HG02938 (cell line): ENCODE data around the gene CLTCL1.

ENCODE experiments used
- ATAC-seq: cut with Tn5 transposase; IDR thresholded peaks from one replicate; pipeline ENCODE4 v1.9.1; 2021; ENCODE audit warnings: mild to moderate bottlenecking, moderate library complexity; ENCODE audit not compliant: unreplicated experiment

The CLTCL1 gene

GRCh38 chr22:19152942-19153883 is 138.3 kb downstream of the CLTCL1 start:
- ATAC-seq = no peak

DNA sequence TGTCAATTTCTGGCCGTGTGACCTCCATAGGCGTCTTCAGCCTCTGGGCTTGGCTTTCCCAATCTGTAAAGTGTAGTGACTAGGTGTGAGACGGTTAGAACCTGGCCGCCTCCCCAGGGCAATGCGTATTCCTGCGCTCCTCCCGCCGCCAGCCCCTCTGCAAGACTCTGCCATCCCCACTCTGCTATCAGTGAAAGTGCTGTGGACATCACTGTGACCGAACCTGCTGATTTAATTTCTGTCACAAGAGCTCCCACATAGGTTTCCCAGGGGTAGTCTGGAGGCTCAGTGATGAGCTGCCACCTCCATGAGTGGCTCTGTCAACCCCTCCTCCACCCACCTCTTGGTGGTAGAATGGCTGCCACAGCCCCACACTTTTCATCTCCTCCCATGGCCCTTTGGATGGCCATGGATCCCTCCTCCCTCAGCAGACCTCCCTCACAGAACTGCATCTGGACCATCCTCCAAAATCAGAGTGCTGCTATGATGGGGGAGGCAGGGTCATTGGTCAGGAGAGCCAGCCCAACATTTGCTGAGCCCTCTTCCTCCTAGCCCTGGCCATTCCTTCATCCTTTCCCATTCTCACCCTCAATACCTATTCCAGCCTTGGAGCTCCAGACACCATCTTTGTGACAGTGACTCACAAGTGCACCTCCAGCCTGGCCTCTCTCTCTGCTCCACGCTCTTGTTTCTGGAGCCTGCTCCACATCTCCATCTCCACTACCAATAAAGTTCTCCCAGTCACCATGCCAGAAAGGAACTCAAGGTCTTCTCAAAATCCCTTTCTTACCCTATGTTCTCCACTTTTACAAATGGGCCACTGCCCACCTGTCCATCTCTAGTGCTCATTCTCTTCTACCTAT is 140.0 kb downstream of the CLTCL1 start:
- ATAC-seq = no peak

GRCh38 chr22:19150482-19151328 is 140.8 kb downstream of the CLTCL1 start:
- ATAC-seq = no peak

- ATAC-seq = no peak
Observed at GRCh38 chr22:19149991-19150390, 141.5 kb downstream of the CLTCL1 start, which contains the start of gene GSC2. GSC2 (minus strand) TSS chr22:19150292; CDS start chr22:19150283, 9 bp downstream.

GRCh38 chr22:19149047-19149883 is 142.3 kb downstream of the CLTCL1 start:
- ATAC-seq = no peak

DNA sequence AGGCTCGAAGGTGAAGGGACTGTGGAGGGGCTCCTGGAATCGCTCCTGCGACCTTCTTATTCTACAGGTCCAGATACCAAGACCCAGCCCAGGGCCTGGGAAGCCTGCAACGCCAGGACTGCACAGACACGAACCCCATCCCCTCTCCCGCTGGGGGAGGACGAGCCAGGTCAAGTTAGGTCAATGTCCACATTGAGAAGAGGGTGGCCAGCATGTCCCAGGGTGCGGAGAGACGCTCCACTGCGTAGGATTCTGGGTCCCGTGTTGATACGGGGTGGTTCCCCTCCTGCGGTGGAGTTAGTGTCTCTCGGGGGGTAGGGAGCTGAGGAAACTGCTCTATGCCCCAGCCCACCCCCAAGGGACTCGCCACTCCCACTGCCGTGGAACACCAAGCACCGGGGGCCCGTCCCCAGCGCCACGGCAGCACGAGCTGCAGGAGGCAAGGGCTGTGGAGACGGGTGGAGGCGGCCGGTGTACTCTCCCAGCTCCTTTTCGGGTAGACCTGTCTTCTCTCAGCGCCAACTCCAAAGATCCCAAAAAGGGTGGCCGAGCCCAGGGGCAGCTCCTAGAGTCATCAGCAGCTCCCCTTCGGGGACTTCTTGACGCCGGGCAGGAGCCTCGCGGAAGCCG is 143.0 kb downstream of the CLTCL1 start:
- no peak for ATAC-seq

- ATAC-seq = no peak
Observed at GRCh38 chr22:19147195-19147780, 144.2 kb downstream of the CLTCL1 start.

- no peak for ATAC-seq
Observed at GRCh38 chr22:19146215-19146968, 145.1 kb downstream of the CLTCL1 start.

DNA sequence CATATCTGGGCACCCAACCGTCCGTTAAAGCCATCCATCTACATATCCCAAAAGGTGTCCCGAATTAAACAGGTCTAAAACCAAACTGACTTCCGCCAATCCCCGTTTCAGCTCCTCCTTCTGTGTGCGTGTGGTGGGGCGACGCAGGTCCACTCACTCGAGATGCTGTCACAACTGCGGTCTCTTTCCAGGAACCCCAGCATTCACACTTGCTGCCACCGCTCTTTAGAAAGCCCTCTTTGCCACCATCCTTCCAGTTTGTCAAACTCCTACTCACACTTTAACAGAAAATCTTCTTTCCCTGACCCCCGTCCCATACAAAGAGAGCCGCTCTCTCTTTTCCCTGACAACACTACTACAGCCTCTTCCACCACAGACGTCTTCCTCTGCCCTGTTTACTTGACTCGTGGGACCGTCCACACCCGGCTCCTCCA is 147.5 kb downstream of the CLTCL1 start:
- ATAC-seq = peak; percentile 5

DNA sequence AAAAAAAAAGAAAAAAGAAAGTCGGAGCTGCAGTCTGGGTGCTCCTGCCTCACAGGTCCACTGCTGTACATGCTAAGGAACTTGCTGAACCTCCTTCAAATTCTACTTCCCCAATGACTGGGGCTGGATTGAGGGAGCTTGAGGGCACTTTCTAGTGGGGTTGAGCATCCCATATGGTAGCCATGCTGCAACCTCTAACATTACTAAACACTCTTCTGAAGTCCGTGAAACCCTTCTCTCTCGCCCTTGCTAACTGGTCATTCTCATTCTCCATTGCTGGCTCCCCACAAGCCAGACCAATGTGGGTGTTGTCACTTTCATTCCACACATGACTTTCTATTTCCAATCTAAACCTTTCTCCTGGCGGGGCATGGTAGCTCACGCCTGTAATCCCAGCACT is 148.3 kb downstream of the CLTCL1 start:
- no peak for ATAC-seq

GRCh38 chr22:19142394-19142793 is 149.1 kb downstream of the CLTCL1 start:
- no peak for ATAC-seq

GRCh38 chr22:19139974-19140373 is 151.5 kb downstream of the CLTCL1 start:
- no peak for ATAC-seq

DNA sequence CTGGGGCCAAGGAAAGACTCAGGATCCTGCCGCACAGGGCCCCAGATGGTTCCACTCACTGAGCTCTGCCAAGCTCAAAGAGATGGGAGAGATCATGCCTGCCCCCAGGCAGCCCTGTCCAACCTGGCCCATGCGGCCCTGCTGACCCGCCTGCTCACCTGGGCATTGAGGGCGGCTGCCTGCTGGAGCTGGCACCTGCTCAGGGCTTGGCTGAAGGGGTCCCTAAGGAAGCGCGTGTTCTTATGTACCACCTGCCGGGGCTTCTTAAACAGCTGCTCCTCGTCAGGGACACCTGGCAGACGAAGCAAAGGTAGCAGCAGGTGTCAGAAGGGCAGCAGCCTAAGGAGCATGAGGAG is 152.5 kb downstream of the CLTCL1 start:
- no peak for ATAC-seq

GRCh38 chr22:19138217-19139000 is 153.1 kb downstream of the CLTCL1 start:
- no peak for ATAC-seq

DNA sequence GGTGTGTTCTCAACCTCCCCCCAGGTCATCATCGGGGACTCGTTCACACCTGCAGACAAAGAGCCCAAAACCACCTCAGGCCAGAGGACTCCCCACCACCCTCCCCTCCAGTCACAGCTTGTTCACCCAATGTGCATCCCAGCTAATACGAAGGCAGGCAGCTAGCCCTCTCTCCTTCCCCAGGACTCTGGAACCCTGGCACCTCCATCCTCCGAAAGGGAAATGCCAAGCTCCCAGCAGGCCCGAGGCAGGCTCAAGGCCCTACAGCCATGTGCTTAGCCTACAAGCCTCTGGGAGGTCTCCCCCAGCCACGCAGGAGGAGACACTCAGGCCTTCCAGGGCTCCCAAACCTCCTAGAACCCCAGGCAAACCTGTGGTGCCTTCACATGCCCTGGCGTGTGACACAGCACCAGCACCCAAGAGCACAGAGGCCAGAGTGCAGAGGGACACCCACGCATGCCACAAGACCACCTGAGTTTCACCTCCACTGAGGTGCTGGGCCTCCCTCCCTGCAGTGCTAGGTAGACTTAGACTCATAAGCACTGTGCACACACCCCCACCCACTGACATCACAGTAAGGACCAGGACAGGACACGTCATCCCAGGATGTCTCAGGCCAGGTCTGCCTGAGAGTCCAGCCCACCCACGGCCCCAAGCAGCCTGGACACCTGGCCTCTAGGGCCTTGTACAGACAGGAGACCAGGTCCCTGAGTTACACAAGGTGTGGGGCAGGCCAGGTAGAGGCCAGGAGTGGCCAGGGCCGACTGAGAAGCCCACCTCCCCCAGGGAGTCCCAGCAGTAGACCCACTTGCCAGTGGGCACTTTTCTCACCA is 153.9 kb downstream of the CLTCL1 start:
- ATAC-seq = no peak

DNA sequence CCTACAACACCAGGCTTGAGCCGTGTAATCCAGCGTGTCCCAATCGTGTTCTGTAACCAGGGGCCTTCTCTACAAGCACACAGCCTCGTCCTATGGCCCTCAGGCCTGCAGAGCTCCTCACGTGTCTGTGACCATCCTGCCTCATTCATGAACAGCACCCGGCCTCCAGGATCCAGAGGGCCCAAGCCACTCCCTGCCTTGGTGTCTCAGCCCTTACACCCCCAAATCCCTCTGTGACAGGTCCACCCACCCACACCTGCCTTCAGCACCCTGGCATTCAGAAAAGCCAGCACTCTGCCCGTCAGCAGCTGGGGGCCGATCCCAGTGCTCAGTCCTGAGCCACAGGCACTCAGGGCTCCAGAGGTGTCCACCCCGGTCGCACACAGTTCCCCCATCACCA is 154.6 kb downstream of the CLTCL1 start:
- ATAC-seq = no peak

DNA sequence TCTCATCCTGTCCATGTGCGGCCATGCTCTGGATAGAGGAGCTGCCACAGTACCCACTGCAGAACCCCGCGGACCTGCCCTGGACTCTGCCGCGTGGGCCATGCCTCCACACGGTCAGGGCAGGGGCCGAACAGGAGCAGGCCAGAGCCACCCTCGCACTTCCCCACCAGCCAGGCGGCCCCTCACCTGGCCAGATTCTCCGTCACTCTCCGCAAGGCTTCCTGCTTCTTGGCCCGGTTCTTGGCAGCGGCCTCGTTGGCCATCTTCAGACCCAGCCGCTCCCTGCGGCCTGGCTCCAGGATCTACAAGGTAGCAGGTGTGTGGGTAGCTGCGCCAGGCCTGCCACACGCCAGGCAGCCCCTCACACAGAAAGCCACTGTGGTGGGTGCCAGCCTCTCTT is 156.6 kb downstream of the CLTCL1 start:
- no peak for ATAC-seq
